Lower leg skin (tissue), 4 donors: ENCODE results near the gene GTF2E1. TPM values are rescaled to one million over a fixed set of nuclear protein-coding genes. Genes with fewer than 3 reads are reported as not detected.
A peak's percentile ranks its signal among the peaks of the same experiment; 100 is the strongest.

Experiments used
- DNase-seq, 2 donors: peaks; one replicate each; pipeline ENCODE4 v3.0.0-alpha.2; 2019; ENCODE audit warnings: low spot score in 2 of 2
- H3K4me3 ChIP-seq: fragments of 200-600 bp; sonication (generic); 2 replicates; pipeline ENCODE4 v1.5.1; 2017; ENCODE audit warnings: mild to moderate bottlenecking, low read depth; ENCODE audit not compliant: poor library complexity, severe bottlenecking
- POLR2A ChIP-seq, 2 donors: fragments of 450-650 bp; IDR thresholded peaks; one replicate each; pipeline ENCODE4 v1.6.1; 2016 to 2017; ENCODE audit warnings: antibody characterized with exemption in 2 of 2, mild to moderate bottlenecking in 1 of 2, moderate library complexity in 1 of 2
- WGBS, 2 donors: methylation state at CpG; one replicate each; pipeline ENCODE4 v1.1.5; 2018; 5-methylcytosine and 5-hydroxymethylcytosine counted together
- intact Hi-C: fragments of 100-400 bp; cut with DNase I; formaldehyde crosslinking; loops from one replicate; pipeline ENCODE4 v1.15.0; 2023; ENCODE audit warnings: low total_unique reads
- total RNA-seq, 4 donors: library from RNA; depleted of rRNA; stranded (reverse); fragments of >200 nt; gene quantifications; one replicate each; pipeline ENCODE4 v1.1.0, GENCODE V29; 2016
- TF ChIP-seq, protein P1 (sequence below), 3 donors: fragments of 450-650 bp; IDR thresholded peaks; one replicate each; pipeline ENCODE4 v1.5.1; 2016; ENCODE audit warnings: antibody characterized with exemption in 3 of 3, mild to moderate bottlenecking in 3 of 3, moderate library complexity in 2 of 3

Gene GTF2E1
- total RNA-seq, 4 donors from 2014 or later = 7.6 to 12.5 (median 11.2) TPM

- 84 to 88% methylated on average over 1 of the region's 1 CpG for WGBS, 2 donors
- intact Hi-C loops = loop anchor here (10.0 kb wide), 1 partner anchor 226 kb away; no protein-coding TSS in a partner anchor
- TF ChIP-seq, protein P1, sequence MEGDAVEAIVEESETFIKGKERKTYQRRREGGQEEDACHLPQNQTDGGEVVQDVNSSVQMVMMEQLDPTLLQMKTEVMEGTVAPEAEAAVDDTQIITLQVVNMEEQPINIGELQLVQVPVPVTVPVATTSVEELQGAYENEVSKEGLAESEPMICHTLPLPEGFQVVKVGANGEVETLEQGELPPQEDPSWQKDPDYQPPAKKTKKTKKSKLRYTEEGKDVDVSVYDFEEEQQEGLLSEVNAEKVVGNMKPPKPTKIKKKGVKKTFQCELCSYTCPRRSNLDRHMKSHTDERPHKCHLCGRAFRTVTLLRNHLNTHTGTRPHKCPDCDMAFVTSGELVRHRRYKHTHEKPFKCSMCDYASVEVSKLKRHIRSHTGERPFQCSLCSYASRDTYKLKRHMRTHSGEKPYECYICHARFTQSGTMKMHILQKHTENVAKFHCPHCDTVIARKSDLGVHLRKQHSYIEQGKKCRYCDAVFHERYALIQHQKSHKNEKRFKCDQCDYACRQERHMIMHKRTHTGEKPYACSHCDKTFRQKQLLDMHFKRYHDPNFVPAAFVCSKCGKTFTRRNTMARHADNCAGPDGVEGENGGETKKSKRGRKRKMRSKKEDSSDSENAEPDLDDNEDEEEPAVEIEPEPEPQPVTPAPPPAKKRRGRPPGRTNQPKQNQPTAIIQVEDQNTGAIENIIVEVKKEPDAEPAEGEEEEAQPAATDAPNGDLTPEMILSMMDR (IDR thresholded peaks at IDR 0.05) = no peak
- no peak for TF ChIP-seq POLR2A (IDR thresholded peaks at IDR 0.05)
- no peak for DNase-seq
- H3K4me3 ChIP-seq = no peak overlapping the region
Measured at GRCh38 chr3:120791010-120791409, 48.5 kb downstream of the GTF2E1 start.

DNA sequence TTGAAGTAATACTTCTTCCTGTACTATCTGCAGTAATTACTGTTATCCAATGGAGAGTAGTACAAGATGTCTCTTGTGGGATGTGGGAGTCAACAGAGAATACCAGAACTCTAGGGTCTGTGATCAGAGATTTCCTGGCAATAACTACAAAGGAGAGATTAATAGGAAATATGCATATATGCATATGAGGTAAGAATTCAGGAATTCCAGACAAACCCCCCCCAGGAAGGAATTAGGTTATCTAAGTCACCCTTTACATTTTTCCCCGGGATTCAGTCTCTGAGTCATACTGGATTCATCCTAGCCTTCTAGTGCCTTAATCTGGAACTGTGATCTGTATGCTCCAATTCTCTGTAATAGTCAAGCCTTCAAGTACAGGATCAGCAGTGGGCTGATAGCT lies 49.4 kb downstream of the GTF2E1 start:
- H3K4me3 ChIP-seq = no peak overlapping the region
- no peak for DNase-seq
- no peak for TF ChIP-seq POLR2A (IDR thresholded peaks at IDR 0.05)
- TF ChIP-seq, protein P1 (IDR thresholded peaks at IDR 0.05) = no peak
- WGBS, 2 donors = 38 to 50% methylated on average over 1 of the region's 1 CpG
- intact Hi-C loops = loop anchor here (10.0 kb wide), 1 partner anchor 227 kb away; no protein-coding TSS in a partner anchor

DNA sequence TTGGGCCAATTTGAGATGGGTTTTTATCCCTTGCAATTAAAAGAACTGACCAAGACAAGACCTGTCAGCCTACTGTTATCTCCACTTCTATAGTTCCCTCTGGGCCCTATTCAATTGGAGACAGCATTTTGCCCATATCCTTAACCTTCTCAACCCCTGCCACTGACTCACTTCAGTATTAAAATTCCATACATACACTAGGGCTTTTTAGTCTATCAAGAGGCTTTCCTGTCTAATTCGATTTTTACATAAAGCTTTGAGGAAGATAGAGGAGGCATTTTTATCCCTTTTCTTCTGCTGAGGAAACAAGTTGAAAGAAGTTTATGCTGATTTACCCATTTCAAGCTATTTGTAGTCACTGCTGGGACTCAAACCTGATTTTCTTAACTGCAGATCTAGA lies 51.1 kb downstream of the GTF2E1 start:
- WGBS, 2 donors = 68 to 72% methylated on average over 1 of the region's 1 CpG
- DNase-seq = no peak
- intact Hi-C loops = loop anchor here (10.0 kb wide), 1 partner anchor 229 kb away; no protein-coding TSS in a partner anchor
- no peak for TF ChIP-seq POLR2A (IDR thresholded peaks at IDR 0.05)
- TF ChIP-seq, protein P1 (IDR thresholded peaks at IDR 0.05) = no peak
- H3K4me3 ChIP-seq = no peak overlapping the region

DNA sequence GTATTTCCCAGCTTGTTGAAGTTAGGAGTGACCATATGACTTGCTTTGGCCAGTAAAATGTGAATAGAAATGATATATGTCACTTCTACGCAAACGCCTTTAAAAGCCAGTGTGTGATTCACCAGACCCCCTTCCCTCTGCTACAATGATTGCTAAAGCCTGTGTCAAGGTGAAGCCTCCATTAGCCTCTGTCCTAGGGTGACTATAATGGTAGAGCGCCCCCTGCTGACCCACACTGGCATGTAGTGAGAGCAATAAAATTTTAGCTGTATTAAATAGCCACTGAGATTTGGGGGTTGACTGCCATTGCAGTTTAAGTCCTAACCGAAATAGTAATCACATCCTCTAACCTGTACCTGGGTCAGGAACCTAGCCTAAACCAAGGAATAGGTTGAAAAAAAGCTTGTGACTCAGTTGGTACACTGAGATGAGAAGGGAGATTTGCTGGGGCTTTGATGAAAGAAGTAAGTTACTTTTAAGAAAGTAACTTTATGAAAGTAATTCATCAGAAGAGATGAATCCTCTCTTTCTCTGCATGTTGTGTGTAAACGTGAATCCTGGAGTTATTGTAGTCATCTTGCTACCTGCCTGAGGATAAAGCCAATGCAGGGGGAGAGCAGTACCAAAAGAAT lies 52.6 kb downstream of the GTF2E1 start:
- intact Hi-C loops = loop anchor here (10.0 kb wide), 1 partner anchor 230 kb away; no protein-coding TSS in a partner anchor

GRCh38 chr3:120795959-120796358 lies 53.4 kb downstream of the GTF2E1 start:
- WGBS, 2 donors = 83 to 96% methylated on average over 2 of the region's 2 CpGs
- no peak overlapping the region for H3K4me3 ChIP-seq
- intact Hi-C loops = loop anchor here (10.0 kb wide), 1 partner anchor 231 kb away; no protein-coding TSS in a partner anchor
- no peak for TF ChIP-seq POLR2A (IDR thresholded peaks at IDR 0.05)
- no peak for DNase-seq

More for the DNA sequence above, 52.6 kb downstream of the GTF2E1 start:
- 34 to 35% methylated on average over 5 of the region's 5 CpGs for WGBS, 2 donors
- TF ChIP-seq, protein P1 (IDR thresholded peaks at IDR 0.05) = peak in 1 of 3 donors; percentile 68
- no peak for TF ChIP-seq POLR2A (IDR thresholded peaks at IDR 0.05)
- peak; percentile 65 to 91 for DNase-seq
- no peak overlapping the region for H3K4me3 ChIP-seq

- DNase-seq = no peak
- 38 to 45% methylated on average over 6 of the region's 6 CpGs for WGBS, 2 donors
- TF ChIP-seq, protein P1 (IDR thresholded peaks at IDR 0.05) = no peak
- TF ChIP-seq POLR2A (IDR thresholded peaks at IDR 0.05) = no peak
- intact Hi-C loops = loop anchor here (10.0 kb wide), 1 partner anchor 232 kb away; no protein-coding TSS in a partner anchor
- H3K4me3 ChIP-seq = no peak overlapping the region
Measured at GRCh38 chr3:120796976-120797375, 54.4 kb downstream of the GTF2E1 start.
